Common myeloid progenitor, CD34-positive (primary cell): Measurements from ENCODE around the gene GAS2L1.

Experiments used
- CTCF ChIA-PET: fragments of 350-600 bp; sonication (Branson Sonifier 250); formaldehyde crosslinking; loops from one replicate; lab custom pipeline; 2021; ENCODE audit warnings: antibody characterized with exemption; lab: Charles Lee
- POLR2A ChIA-PET: fragments of 350-600 bp; sonication (Branson Sonifier 250); formaldehyde crosslinking; loops from one replicate; lab custom pipeline; 2021; ENCODE audit warnings: antibody characterized with exemption; lab: Charles Lee
- DNase-seq, 3 donors: peaks; one replicate each; pipeline versions ENCODE4 v3.0.0 to v3.0.0-alpha.2; 2013
- H3K27ac ChIP-seq, 2 experiments: 1 replicate in 1 of 2; 2 replicates in 1 of 2; pipeline ENCODE4 v1.7.0; 2013; ENCODE audit warnings: inconsistent platforms in 2 of 2, low read length in 2 of 2, mild to moderate bottlenecking in 2 of 2, low read depth in 1 of 2, moderate library complexity in 1 of 2; ENCODE audit not compliant: severe bottlenecking in 2 of 2, insufficient read depth in 1 of 2, poor library complexity in 1 of 2
- H3K27me3 ChIP-seq, 5 experiments: replicated peaks in 2 of 5; 1 replicate in 3 of 5; 2 replicates in 2 of 5; pipeline versions ENCODE4 v1.6.1 to v1.7.0; 2013; ENCODE audit warnings: low read length in 4 of 5, mild to moderate bottlenecking in 2 of 5, moderate library complexity in 2 of 5, inconsistent platforms in 1 of 5; ENCODE audit not compliant: insufficient read depth in 5 of 5, control insufficient read depth in 4 of 5
- H3K36me3 ChIP-seq, 4 experiments: 1 replicate in 2 of 4; 2 replicates in 2 of 4; pipeline versions ENCODE4 v1.6.1 to v1.7.0; 2013; ENCODE audit warnings: low read length in 3 of 4, control low read depth in 1 of 4, mild to moderate bottlenecking in 1 of 4; ENCODE audit not compliant: control insufficient read depth in 4 of 4, insufficient read depth in 4 of 4
- H3K4me1 ChIP-seq, 4 experiments: 1 replicate in 3 of 4; 2 replicates in 1 of 4; pipeline versions ENCODE4 v1.6.1 to v1.7.1; 2013; ENCODE audit warnings: low read length in 3 of 4, mild to moderate bottlenecking in 3 of 4, control low read depth in 1 of 4, inconsistent platforms in 1 of 4, moderate library complexity in 1 of 4; ENCODE audit not compliant: control insufficient read depth in 4 of 4, insufficient read depth in 4 of 4; ENCODE audit errors: control extremely low read depth in 1 of 4
- H3K4me3 ChIP-seq, 7 experiments: 1 replicate in 4 of 7; 2 replicates in 3 of 7; pipeline versions ENCODE4 v1.5.1 to v1.7.0; 2013; ENCODE audit warnings: mild to moderate bottlenecking in 7 of 7, low read length in 6 of 7, moderate library complexity in 6 of 7, inconsistent platforms in 2 of 7, low read depth in 2 of 7, control low read depth in 1 of 7; ENCODE audit not compliant: insufficient read depth in 4 of 7, control insufficient read depth in 1 of 7; ENCODE audit errors: extremely low read depth in 1 of 7
- H3K9me3 ChIP-seq, 5 experiments: 1 replicate in 4 of 5; 2 replicates in 1 of 5; pipeline versions ENCODE4 v1.6.1 to v1.7.1; 2013; ENCODE audit warnings: low read length in 4 of 5, mild to moderate bottlenecking in 2 of 5, inconsistent platforms in 1 of 5, low read depth in 1 of 5, moderate library complexity in 1 of 5; ENCODE audit not compliant: control insufficient read depth in 4 of 5, insufficient read depth in 2 of 5; ENCODE audit errors: control extremely low read depth in 1 of 5
- WGBS: methylation state at CpG from one replicate; pipeline ENCODE4 v1.1.5; 2013; ENCODE audit not compliant: insufficient coverage; 5-methylcytosine and 5-hydroxymethylcytosine counted together

GAS2L1 gene

GRCh38 chr22:29309332-29310064 is 3.0 kb downstream of the GAS2L1 start:
- peak in 1 of 3 donors; percentile 57 for DNase-seq
- CTCF ChIA-PET, result no interaction called here
- Histone ChIP-seq H3K4me3 (no peak overlapping the region), H3K9me3 (no peaks in the 10 kb centered on the region), H3K27me3 (peaks cover 0 to 33% (median 17%) of the 10 kb centered on the region in 5 experiments), H3K36me3 (no peaks in the 10 kb centered on the region), H3K4me1 (peaks cover 0 to 78% (median 60%) of the 10 kb centered on the region in 4 experiments), H3K27ac (no peak overlapping the region)
- POLR2A ChIA-PET, result no interaction called here
- WGBS, result 92% methylated on average over 11 of the region's 21 CpGs

- 82% methylated on average over 21 of the region's 28 CpGs for WGBS
- no peaks in the 10 kb centered on the region for H3K9me3 ChIP-seq
- peaks cover 0 to 40% (median 20%) of the 10 kb centered on the region in 5 experiments for H3K27me3 ChIP-seq
- POLR2A ChIA-PET, result no interaction called here
- H3K36me3 ChIP-seq, result no peaks in the 10 kb centered on the region
- H3K27ac ChIP-seq, result no peak overlapping the region
- CTCF ChIA-PET, result interaction anchor here (1.2 to 1.6 kb wide), 2 partner anchors 10 to 44 kb away, joined by 3 to 10 read pairs; no protein-coding TSS in a partner anchor
- peaks cover 0 to 81% (median 67%) of the 10 kb centered on the region in 4 experiments for H3K4me1 ChIP-seq
- peak in 1 of 3 donors; percentile 40 for DNase-seq
- H3K4me3 ChIP-seq, result peak overlapping the region in 1 of 7 experiments; percentile 42
These were observed 3.8 kb downstream of the GAS2L1 start for GRCh38 chr22:29310065-29310862.

- CTCF ChIA-PET, result interaction anchor here (1.2 to 1.6 kb wide), 3 partner anchors 10 to 48 kb away, joined by 3 to 10 read pairs (median 3); no protein-coding TSS in a partner anchor
- Histone ChIP-seq H3K27me3 (peaks cover 0 to 46% (median 20%) of the 10 kb centered on the region in 5 experiments), H3K4me3 (peak overlapping the region in 2 of 7 experiments; percentile 19 to 42), H3K4me1 (peaks cover 0 to 81% (median 69%) of the 10 kb centered on the region in 4 experiments), H3K9me3 (no peaks in the 10 kb centered on the region), H3K36me3 (no peaks in the 10 kb centered on the region), H3K27ac (no peak overlapping the region)
- WGBS, result 13% methylated on average over 17 of the region's 18 CpGs
- POLR2A ChIA-PET, result interaction anchor here (1.2 kb wide), 1 partner anchor 10 kb away, joined by 4 read pairs; no protein-coding TSS in a partner anchor
- DNase-seq, result peak; percentile 90 to 96 (median 95)
These were observed 4.5 kb downstream of the GAS2L1 start for GRCh38 chr22:29310863-29311339.

GRCh38 chr22:29311464-29312217 is 5.2 kb downstream of the GAS2L1 start:
- ChIA-PET CTCF (interaction anchor here (1.0 to 1.6 kb wide), 5 partner anchors 9 to 212 kb away, joined by 3 to 10 read pairs (median 3); no protein-coding TSS in a partner anchor), POLR2A (interaction anchor here (1.2 to 2.4 kb wide), 2 partner anchors 8 to 11 kb away, joined by 4 to 9 read pairs; no protein-coding TSS in a partner anchor)
- no peak for DNase-seq
- Histone ChIP-seq H3K36me3 (no peaks in the 10 kb centered on the region), H3K4me3 (peak overlapping the region in 1 of 7 experiments; percentile 19), H3K27ac (no peak overlapping the region), H3K9me3 (no peaks in the 10 kb centered on the region), H3K27me3 (peaks cover 0 to 54% (median 24%) of the 10 kb centered on the region in 5 experiments), H3K4me1 (peaks cover 0 to 76% (median 62%) of the 10 kb centered on the region in 4 experiments)
- 85% methylated on average over 46 of the region's 50 CpGs for WGBS

- Histone ChIP-seq H3K27me3 (peaks cover 0 to 57% (median 24%) of the 10 kb centered on the region in 5 experiments), H3K4me1 (peaks cover 0 to 70% (median 56%) of the 10 kb centered on the region in 4 experiments), H3K9me3 (no peaks in the 10 kb centered on the region), H3K27ac (no peak overlapping the region), H3K36me3 (no peaks in the 10 kb centered on the region), H3K4me3 (no peak overlapping the region)
- 95% methylated on average over 18 of the region's 25 CpGs for WGBS
- POLR2A ChIA-PET, result interaction anchor here (1.2 to 2.4 kb wide), 2 partner anchors 9 to 12 kb away, joined by 4 to 9 read pairs; no protein-coding TSS in a partner anchor
- CTCF ChIA-PET, result interaction anchor here (1.0 to 2.5 kb wide), 8 partner anchors 8 to 212 kb away, joined by 3 to 19 read pairs (median 3); no protein-coding TSS in a partner anchor
- no peak for DNase-seq
These were observed 6.0 kb downstream of the GAS2L1 start for GRCh38 chr22:29312218-29313125.
